H1 (cell line): ENCODE results near the gene BLOC1S1. TPM values are rescaled to one million over a fixed set of nuclear protein-coding genes. Genes with fewer than 3 reads are reported as not detected.

Source experiments
- CTCF ChIA-PET: fragments of 300-600 bp; sonication (Branson Sonifier 250); formaldehyde crosslinking; loops from one replicate; lab custom pipeline; 2021; ENCODE audit not compliant: partially characterized antibody; lab: Charles Lee
- POLR2A ChIA-PET: fragments of 300-600 bp; sonication (Branson Sonifier 250); formaldehyde crosslinking; loops from one replicate; lab custom pipeline; 2021; ENCODE audit warnings: inconsistent platforms; ENCODE audit not compliant: partially characterized antibody; lab: Charles Lee
- DNase-seq, 2 experiments: peaks; one replicate each; pipeline versions ENCODE4 v3.0.0 to v3.0.0-alpha.2; 2010 to 2022; ENCODE audit warnings: low spot score in 2 of 2, low read depth in 1 of 2, mixed read lengths in 1 of 2
- FAIRE-seq: peaks from 2 replicates; lab custom pipeline; 2011; peaks lifted over from hg19 to GRCh38; lab: Jason Lieb, UNC
- H2AFZ ChIP-seq: 2 replicates; pipeline ENCODE4 v1.8.1; 2012; ENCODE audit warnings: low read length, inconsistent platforms
- H2AK5ac ChIP-seq: 2 replicates; pipeline ENCODE4 v1.6.1; 2013; ENCODE audit warnings: low read depth, low read length
- H2BK120ac ChIP-seq: replicated peaks from 2 replicates; pipeline ENCODE3; 2013; ENCODE audit warnings: low read depth, low read length, inconsistent platforms
- H2BK12ac ChIP-seq: 2 replicates; pipeline ENCODE4 v1.6.1; 2013; ENCODE audit warnings: low read depth, low read length
- H2BK15ac ChIP-seq: 2 replicates; pipeline ENCODE4 v1.6.1; 2013; ENCODE audit warnings: low read length
- H2BK20ac ChIP-seq: 2 replicates; pipeline ENCODE4 v1.6.1; 2013; ENCODE audit warnings: low read length
- H2BK5ac ChIP-seq: 2 replicates; pipeline ENCODE4 v1.6.1; 2013; ENCODE audit warnings: low read depth, low read length
- H3K14ac ChIP-seq: 2 replicates; pipeline ENCODE4 v1.6.1; 2013; ENCODE audit warnings: inconsistent platforms; ENCODE audit not compliant: insufficient read length
- H3K18ac ChIP-seq: 2 replicates; pipeline ENCODE4 v1.6.1; 2013; ENCODE audit warnings: low read length; ENCODE audit errors: extremely low read depth
- H3K23ac ChIP-seq: 2 replicates; pipeline ENCODE4 v1.6.1; 2013; ENCODE audit warnings: inconsistent platforms; ENCODE audit not compliant: insufficient read length
- H3K23me2 ChIP-seq: 2 replicates; pipeline ENCODE4 v1.6.1; 2013; ENCODE audit warnings: low read depth, low read length
- H3K27ac ChIP-seq: 2 replicates; pipeline ENCODE4 v1.6.1; 2011; ENCODE audit warnings: low read depth, low read length, inconsistent platforms
- H3K27me3 ChIP-seq, 4 experiments: replicated peaks in 1 of 4; 1 replicate in 1 of 4; 2 replicates in 3 of 4; pipeline versions ENCODE4 v1.6.1 to v1.8.1; 2011 to 2013; ENCODE audit warnings: low read length in 3 of 4, mild to moderate bottlenecking in 3 of 4, inconsistent platforms in 2 of 4, mixed read lengths in 2 of 4, moderate library complexity in 1 of 4; ENCODE audit not compliant: control insufficient read depth in 3 of 4, insufficient read depth in 3 of 4; ENCODE audit errors: extremely low read depth in 1 of 4
- H3K36me3 ChIP-seq, 4 experiments: 2 replicates each; pipeline versions ENCODE4 v1.6.1 to v1.8.1; 2011 to 2013; ENCODE audit warnings: mild to moderate bottlenecking in 4 of 4, low read length in 3 of 4, moderate library complexity in 2 of 4, control low read depth in 1 of 4, inconsistent platforms in 1 of 4; ENCODE audit not compliant: insufficient read depth in 4 of 4, control insufficient read depth in 2 of 4
- H3K4ac ChIP-seq: replicated peaks from 2 replicates; pipeline ENCODE3; 2013; ENCODE audit warnings: low read length, low read depth, mixed read lengths, inconsistent platforms; ENCODE audit not compliant: insufficient read length
- H3K4me1 ChIP-seq, 4 experiments: replicated peaks in 1 of 4; 1 replicate in 1 of 4; 2 replicates in 3 of 4; pipeline versions ENCODE4 v1.6.1 to v1.8.1; 2011 to 2013; ENCODE audit warnings: low read length in 3 of 4, inconsistent platforms in 2 of 4, mixed read lengths in 1 of 4; ENCODE audit not compliant: insufficient read depth in 4 of 4, control insufficient read depth in 3 of 4
- H3K4me2 ChIP-seq, 2 experiments: 2 replicates each; pipeline versions ENCODE4 v1.6.1 to v1.8.1; 2011 to 2013; ENCODE audit warnings: low read depth in 2 of 2, low read length in 2 of 2, control low read depth in 1 of 2, inconsistent platforms in 1 of 2, mild to moderate bottlenecking in 1 of 2; ENCODE audit not compliant: insufficient read depth in 1 of 2
- H3K4me3 ChIP-seq, 4 experiments: fragments of 200-600, 300-600 bp in 1 of 4; sonication (generic), shearing (Covaris generic), sonication (Bioruptor Twin) in 1 of 4; 2 replicates each; pipeline versions ENCODE4 v1.5.1 to v1.8.1; 2011 to 2016; ENCODE audit warnings: low read length in 4 of 4, low read depth in 3 of 4, control low read depth in 2 of 4, inconsistent platforms in 2 of 4, mild to moderate bottlenecking in 2 of 4, mixed read lengths in 1 of 4, moderate library complexity in 1 of 4; ENCODE audit not compliant: insufficient read depth in 2 of 4; ENCODE audit errors: extremely low read depth in 1 of 4
- H3K56ac ChIP-seq: replicated peaks from 2 replicates; pipeline ENCODE3; 2013; ENCODE audit warnings: low read depth, mild to moderate bottlenecking, mixed read lengths, low read length, inconsistent platforms; ENCODE audit not compliant: insufficient read length
- H3K79me1 ChIP-seq: 2 replicates; pipeline ENCODE4 v1.6.1; 2013; ENCODE audit warnings: low read depth, low read length, control low read depth
- H3K79me2 ChIP-seq, 2 experiments: 2 replicates each; pipeline versions ENCODE4 v1.6.1 to v1.8.1; 2012 to 2013; ENCODE audit warnings: low read length in 2 of 2, mild to moderate bottlenecking in 2 of 2, inconsistent platforms in 1 of 2; ENCODE audit not compliant: insufficient read depth in 2 of 2, control insufficient read depth in 1 of 2
- H3K9ac ChIP-seq, 4 experiments: replicated peaks in 1 of 4; 1 replicate in 1 of 4; 2 replicates in 3 of 4; pipeline versions ENCODE4 v1.6.1 to v1.8.1; 2011 to 2013; ENCODE audit warnings: low read depth in 3 of 4, low read length in 3 of 4, control low read depth in 2 of 4, mild to moderate bottlenecking in 2 of 4, moderate library complexity in 2 of 4, inconsistent platforms in 1 of 4; ENCODE audit errors: extremely low read depth in 1 of 4
- H3K9me3 ChIP-seq, 2 experiments: 2 replicates each; pipeline versions ENCODE4 v1.6.1 to v1.8.1; 2012 to 2013; ENCODE audit warnings: mild to moderate bottlenecking in 2 of 2, moderate library complexity in 2 of 2, control low read depth in 1 of 2, inconsistent platforms in 1 of 2, low read depth in 1 of 2, low read length in 1 of 2, mixed read lengths in 1 of 2; ENCODE audit not compliant: insufficient read depth in 2 of 2
- H4K20me1 ChIP-seq, 2 experiments: replicated peaks in 1 of 2; 2 replicates each; pipeline versions ENCODE3 to v1.8.1; 2011 to 2013; ENCODE audit warnings: inconsistent platforms in 2 of 2, low read length in 2 of 2, mild to moderate bottlenecking in 1 of 2; ENCODE audit not compliant: insufficient read depth in 2 of 2, control insufficient read depth in 1 of 2
- H4K5ac ChIP-seq: 2 replicates; pipeline ENCODE4 v1.6.1; 2013; ENCODE audit warnings: low read length, low read depth, mixed read lengths, inconsistent platforms; ENCODE audit not compliant: insufficient read length
- H4K8ac ChIP-seq: 2 replicates; pipeline ENCODE4 v1.8.0; 2013; ENCODE audit warnings: mild to moderate bottlenecking, moderate library complexity, low read length, inconsistent platforms; ENCODE audit not compliant: insufficient read depth; ENCODE audit errors: extremely low read depth
- H4K91ac ChIP-seq: replicated peaks from 2 replicates; pipeline ENCODE3; 2013; ENCODE audit warnings: low read length, mixed read lengths, inconsistent platforms; ENCODE audit not compliant: insufficient read length
- POLR2A ChIP-seq, 2 experiments: IDR thresholded peaks; 1 replicate in 1 of 2; 2 replicates in 1 of 2; pipeline ENCODE4 v1.6.1; 2011; ENCODE audit warnings: low read depth in 2 of 2, low read length in 2 of 2, mild to moderate bottlenecking in 2 of 2; ENCODE audit errors: control extremely low read depth in 1 of 2
- WGBS, 2 experiments: shearing (Covaris generic) in 1 of 2; methylation state at CpG; one replicate each; pipeline versions ENCODE4 v1.1.6 to v1.1.7; 2013 to 2015; ENCODE audit warnings: low lambda C conversion rate in 2 of 2, mixed read lengths in 2 of 2, inconsistent platforms in 1 of 2, low coverage in 1 of 2, missing lambda C conversion rate in 1 of 2; ENCODE audit not compliant: insufficient replicate concordance in 2 of 2, insufficient coverage in 1 of 2, insufficient read length in 1 of 2; ENCODE audit errors: extremely low coverage in 1 of 2, missing lambda C conversion rate in 1 of 2; 5-methylcytosine and 5-hydroxymethylcytosine counted together
- polyA plus RNA-seq, 7 experiments: library from polyadenylated mRNA; depleted of rRNA in 3 of 7; stranded (reverse) in 5 of 7; unstranded in 2 of 7; fragments of >200 nt in 5 of 7; fragments of 200-250 nt in 2 of 7; gene quantifications; 1 replicate in 5 of 7; 2 replicates in 1 of 7; 4 replicates in 1 of 7; pipeline versions ENCODE4 v1.2.1 to v1.2.3, GENCODE V29; 2011 to 2013; ENCODE audit warnings: missing spikeins in 2 of 7, mixed read lengths in 2 of 7
- total RNA-seq: library from RNA; stranded (reverse); fragmentation: NEBNext Ultra II Directional; extraction: Animal tissue kit (Norgen Biotek cat#: 25700); gene quantifications from 2 replicates; pipeline ENCODE4 v1.2.1, GENCODE V29; 2021

BLOC1S1 gene
- total and polyA plus RNA-seq, 2 of the 8 experiments (the other 6 are each of a cell fraction or from before 2014, with no cell fraction given) = 91.1 to 185 TPM

DNA sequence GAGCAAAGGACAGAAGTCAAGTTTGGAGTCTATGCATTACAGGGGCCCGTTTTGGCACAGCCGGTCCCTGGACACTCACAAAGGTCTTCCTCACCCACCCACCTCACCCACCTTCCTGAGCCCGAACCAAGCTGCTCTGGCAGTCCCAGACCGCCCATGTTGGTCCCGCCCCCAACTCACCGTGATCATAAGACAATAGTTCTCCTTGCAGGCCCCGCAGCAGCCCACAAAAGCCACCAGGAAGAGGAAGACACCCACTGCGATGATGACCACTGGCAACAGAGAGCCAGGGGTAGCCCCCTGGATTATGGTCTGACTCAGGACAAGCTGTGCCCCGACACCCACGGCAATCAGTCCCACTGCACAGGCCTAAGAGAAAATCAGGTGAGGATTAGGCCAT is 11.1 kb downstream of the BLOC1S1 start:
- CTCF ChIA-PET = interaction anchor here (1.2 to 1.8 kb wide), 2 partner anchors 10 kb away, joined by 4 to 16 read pairs; no protein-coding TSS in a partner anchor
- Histone ChIP-seq H3K4me1 (peaks cover 0 to 12% (median 10%) of the 10 kb centered on the region in 4 experiments; a peak in 6 of 7 replicates), H3K4me2 (peak overlapping the region; percentile 82 to 92), H3K56ac (no peak overlapping the region), H2BK5ac (no peak overlapping the region), H2BK20ac (no peak overlapping the region), H2AK5ac (no peak overlapping the region), H4K20me1 (peaks cover 2 to 6% of the 10 kb centered on the region in 2 experiments), H3K36me3 (peaks cover 6 to 29% (median 15%) of the 10 kb centered on the region in 4 experiments; a peak in 5 of 8 replicates), H3K27ac (no peak overlapping the region), H3K9me3 (no peaks in the 10 kb centered on the region), H4K8ac (no peak overlapping the region), H2BK120ac (no peak overlapping the region), H2AFZ (no peak overlapping the region), H3K23me2 (peaks cover 15% of the 10 kb centered on the region), H2BK15ac (no peak overlapping the region), H3K79me2 (peaks cover 0 to 17% of the 10 kb centered on the region in 2 experiments; a peak in 2 of 4 replicates), H3K4ac (no peak overlapping the region), H3K79me1 (peaks cover 5% of the 10 kb centered on the region; the same call in 1 of the 2 replicates), H4K91ac (no peak overlapping the region), H3K18ac (no peak overlapping the region), H3K23ac (no peak overlapping the region), H4K5ac (no peak overlapping the region), H2BK12ac (no peak overlapping the region), H3K4me3 (peak overlapping the region in 3 of 4 experiments; percentile 86 to 93 (median 93); a peak in 4 of 8 replicates), H3K9ac (no peak overlapping the region; a peak in 1 of 7 replicates), H3K14ac (no peak overlapping the region), H3K27me3 (no peaks in the 10 kb centered on the region)
- POLR2A ChIA-PET = interaction anchor here (0.8 to 34.1 kb wide), 4 partner anchors 8 to 39 kb away, joined by 3 to 809 read pairs (median 54); partner anchors contain the start of genes BLOC1S1 and RDH5
- DNase-seq = no peak
- no peak for FAIRE-seq
- WGBS, 2 experiments = 74% methylated on average over 8 of the region's 10 CpGs; no CpG with 5 or more reads in 1 of the 2 experiments
- TF ChIP-seq POLR2A (IDR thresholded peaks at IDR 0.05; ENCODE audit: control extremely low read depth in 1 of 2, low read depth in 2 of 2, low read length in 2 of 2) = no peak
